IPS-NIHi11 (cell line): ENCODE data around the gene TOPBP1.
"Not testable (repeated sequence)": the region's sequence is repeated elsewhere in the genome, so short reads cannot be mapped to it uniquely, and the experiment has no call there.

Experiments
- DNase-seq: peaks from one replicate; pipeline ENCODE4 v3.0.0; 2012; ENCODE audit warnings: mixed read lengths, low spot score

TOPBP1 gene

GRCh38 chr3:133570937-133571320 is 90.8 kb downstream of the TOPBP1 start:
- no peak for DNase-seq

- DNase-seq, result peak; percentile 37
Observed at GRCh38 chr3:133570139-133570936, 91.4 kb downstream of the TOPBP1 start.

GRCh38 chr3:133568294-133569014 is 93.3 kb downstream of the TOPBP1 start:
- DNase-seq, result no peak

GRCh38 chr3:133563816-133564215 is 97.9 kb downstream of the TOPBP1 start:
- DNase-seq, result no peak

- DNase-seq, result no peak
Observed at GRCh38 chr3:133563186-133563591, 98.6 kb downstream of the TOPBP1 start.

GRCh38 chr3:133562376-133562775 is 99.4 kb downstream of the TOPBP1 start:
- no peak for DNase-seq

GRCh38 chr3:133561679-133562078 is 100.1 kb downstream of the TOPBP1 start:
- no peak for DNase-seq

GRCh38 chr3:133551589-133551988 is 110.2 kb downstream of the TOPBP1 start:
- not testable (repeated sequence) for DNase-seq
